ENCODE results near the gene CFAP45. TPM values are rescaled to one million over a fixed set of nuclear protein-coding genes. Genes with fewer than 3 reads are reported as not detected.

CFAP45 gene
- total and polyA plus RNA-seq, 12 donors: 0.17 to 1.5 (median 0.56) TPM

- intact Hi-C loops (cut with DNase I): no loop called here
- Histone ChIP-seq H3K27ac (no peak overlapping the region), H3K27me3 (no peaks in the 10 kb centered on the region), H3K4me3 (no peak overlapping the region), H3K4me1 (peaks cover 13 to 86% (median 64%) of the 10 kb centered on the region in 9 donors), H3K36me3 (peaks cover 0 to 44% (median 21%) of the 10 kb centered on the region in 9 donors), H3K9me3 (no peaks in the 10 kb centered on the region)
- no peak for TF ChIP-seq CTCF (IDR thresholded peaks at IDR 0.05)
- ATAC-seq: no peak
- 93 to 96% methylated on average over 10 of the region's 10 CpGs for WGBS, 2 donors
- DNase-seq: no peak
Observed at GRCh38 chr1:159914252-159915018, 14.5 kb upstream of the CFAP45 start.

- Histone ChIP-seq H3K4me3 (no peak overlapping the region), H3K27ac (no peak overlapping the region), H3K4me1 (peaks cover 8 to 77% (median 58%) of the 10 kb centered on the region in 9 donors), H3K36me3 (peaks cover 0 to 36% (median 13%) of the 10 kb centered on the region in 9 donors), H3K9me3 (no peaks in the 10 kb centered on the region), H3K27me3 (no peaks in the 10 kb centered on the region)
- WGBS, 2 donors: 73 to 77% methylated on average over 5 of the region's 5 CpGs
- ATAC-seq (no peak), DNase-seq (no peak)
- intact Hi-C loops (cut with DNase I): no loop called here
- no peak for TF ChIP-seq CTCF (IDR thresholded peaks at IDR 0.05)
Observed at GRCh38 chr1:159913451-159914192, 13.7 kb upstream of the CFAP45 start.

GRCh38 chr1:159911326-159912070, 11.5 kb upstream of the CFAP45 start:
- 77 to 84% methylated on average over 6 of the region's 6 CpGs for WGBS, 2 donors
- peaks cover 8 to 56% (median 36%) of the 10 kb centered on the region in 9 donors for H3K4me1 ChIP-seq
- peaks cover 0 to 15% (median 0%) of the 10 kb centered on the region in 9 donors for H3K36me3 ChIP-seq
- no peak for ATAC-seq
- H3K27ac ChIP-seq: peak overlapping the region in 9 of 10 donors; percentile 32 to 87 (median 69)
- no peak for DNase-seq
- no peaks in the 10 kb centered on the region for H3K9me3 ChIP-seq
- no peak for TF ChIP-seq CTCF (IDR thresholded peaks at IDR 0.05)
- intact Hi-C loops (cut with DNase I): no loop called here
- no peak overlapping the region for H3K4me3 ChIP-seq
- H3K27me3 ChIP-seq: no peaks in the 10 kb centered on the region

Data from heart right ventricle (tissue), 16 donors.